T follicular helper cell (primary cell): ENCODE results near the gene TEDC1.

Experiments
- DNase-seq: peaks from one replicate; pipeline ENCODE4 v3.0.0-alpha.2; 2020; ENCODE audit warnings: low read depth

The TEDC1 gene

DNA sequence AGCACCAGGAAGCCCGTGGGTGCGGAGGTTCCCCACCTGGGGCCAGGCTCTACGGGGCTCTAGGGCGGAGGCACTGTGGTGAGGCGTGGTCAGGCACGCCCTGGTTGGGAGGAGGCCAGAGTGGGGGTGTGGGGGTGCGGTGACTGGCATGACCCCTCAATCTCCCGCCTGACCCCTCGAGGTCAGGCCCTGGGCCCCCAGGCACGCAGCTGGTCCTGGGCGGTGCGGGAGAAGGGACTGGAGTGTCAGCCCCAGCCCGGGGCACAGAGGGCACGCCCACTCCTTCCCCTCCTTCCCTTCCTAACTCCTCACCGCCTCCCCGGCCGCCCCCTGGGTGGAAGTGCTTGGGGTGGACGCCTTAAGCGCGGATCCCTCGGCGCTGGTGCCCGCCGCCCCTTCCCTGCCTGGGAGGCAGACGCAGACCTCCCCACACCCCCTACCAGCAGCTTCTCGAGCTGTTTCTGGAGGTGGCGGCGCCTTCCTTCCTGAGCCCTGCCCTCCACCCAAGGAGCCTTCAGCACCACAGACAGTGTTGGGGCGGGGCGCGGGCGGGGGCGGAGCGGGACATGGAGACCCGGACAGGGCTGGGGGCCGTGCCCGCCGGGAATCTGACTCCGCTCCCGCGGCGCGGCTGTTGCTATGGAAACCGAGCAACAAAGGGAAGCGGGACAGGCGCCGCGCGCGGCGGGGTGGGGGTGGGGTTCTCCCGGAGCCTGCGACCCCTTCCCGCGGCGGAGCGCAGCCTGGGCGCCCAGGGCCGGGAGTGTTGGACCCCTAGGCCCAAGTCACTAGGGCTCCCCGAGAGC lies 17.2 kb upstream of the TEDC1 start:
- DNase-seq, result peak; percentile 75

DNA sequence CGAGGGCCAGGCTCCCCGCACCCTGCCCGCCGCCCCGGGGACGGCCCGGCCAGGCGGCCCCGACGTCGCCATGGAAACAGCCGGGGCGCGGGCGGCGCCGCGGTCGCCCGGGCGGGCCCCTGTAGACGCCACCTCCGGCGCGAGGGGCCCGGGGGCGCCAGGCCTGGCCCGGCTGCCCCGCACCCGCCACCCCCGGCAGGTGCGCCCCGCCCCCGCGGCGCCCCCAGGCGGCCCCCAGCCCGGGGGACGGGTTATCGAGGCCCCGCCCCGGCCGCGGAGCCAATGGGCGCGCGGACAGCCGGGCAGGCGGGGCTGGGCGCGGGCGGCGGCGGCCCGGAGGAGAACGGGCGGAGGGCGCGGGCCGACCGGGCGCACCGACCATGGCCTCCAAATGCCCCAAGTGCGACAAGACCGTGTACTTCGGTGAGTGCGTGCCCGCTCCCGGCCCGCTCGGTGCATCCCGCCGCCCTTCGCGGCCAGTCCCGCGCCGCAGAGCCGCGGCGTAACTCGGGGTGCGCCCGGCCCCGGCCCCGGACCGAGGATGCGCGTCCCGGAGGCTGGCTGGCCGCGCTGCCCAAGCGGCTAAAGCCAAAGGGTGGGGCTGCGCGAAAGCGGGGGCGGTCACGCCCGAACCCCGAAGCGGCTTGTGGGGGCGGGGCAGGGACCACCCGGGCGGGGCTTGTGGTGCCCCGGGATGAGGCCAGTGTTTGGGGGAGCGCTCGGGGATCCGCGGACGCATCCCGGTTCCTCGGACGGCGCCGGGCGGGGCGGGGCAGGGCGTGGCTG lies 16.4 kb upstream of the TEDC1 start, which contains the start of gene CRIP2:
TSS of gene CRIP2 (plus strand) at position 339 of the 786 bp plus-strand sequence. CDS start at position 381, 42 bp downstream.
- DNase-seq, result no peak

DNA sequence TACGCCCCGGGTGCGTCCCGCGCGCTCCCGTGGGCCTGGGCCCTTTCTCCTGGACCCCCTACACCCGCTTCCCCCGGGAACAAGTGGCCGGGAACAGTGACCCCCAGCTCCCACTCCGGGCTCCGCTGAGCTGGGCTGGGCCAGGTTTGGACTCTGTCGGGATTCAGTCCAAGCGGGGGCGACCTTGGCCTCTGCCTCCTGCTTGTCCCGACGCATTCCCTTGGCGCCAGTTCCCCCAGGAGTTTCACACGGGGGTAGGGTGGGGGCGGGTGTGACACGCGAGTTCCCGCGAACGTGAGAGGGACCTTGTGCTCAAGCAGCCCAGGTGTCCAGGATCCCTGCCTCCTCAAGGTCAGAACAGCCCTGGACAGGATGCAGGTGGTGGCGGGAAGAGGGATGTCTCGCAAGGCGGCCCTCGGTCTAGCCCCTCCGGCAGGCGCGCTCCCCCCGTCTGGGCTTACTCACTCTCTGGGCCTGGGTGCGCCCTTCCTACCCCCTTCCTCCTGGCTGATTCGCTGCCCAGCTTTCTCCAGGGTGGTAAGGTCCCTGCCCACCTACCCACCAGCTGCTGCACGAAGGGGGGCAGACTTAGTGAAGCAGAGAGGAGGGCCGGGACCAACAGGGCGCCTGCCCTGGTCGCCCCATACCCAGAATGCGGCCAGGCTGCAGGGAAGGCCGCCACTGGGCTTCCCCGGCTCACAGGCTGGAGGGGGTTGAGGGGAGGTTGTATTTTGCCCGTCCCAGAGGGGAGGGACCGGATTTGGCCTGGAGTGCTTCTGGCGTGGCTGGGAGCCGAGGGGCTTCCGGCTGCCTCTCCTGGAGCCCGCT lies 15.6 kb upstream of the TEDC1 start:
- DNase-seq, result no peak

DNA sequence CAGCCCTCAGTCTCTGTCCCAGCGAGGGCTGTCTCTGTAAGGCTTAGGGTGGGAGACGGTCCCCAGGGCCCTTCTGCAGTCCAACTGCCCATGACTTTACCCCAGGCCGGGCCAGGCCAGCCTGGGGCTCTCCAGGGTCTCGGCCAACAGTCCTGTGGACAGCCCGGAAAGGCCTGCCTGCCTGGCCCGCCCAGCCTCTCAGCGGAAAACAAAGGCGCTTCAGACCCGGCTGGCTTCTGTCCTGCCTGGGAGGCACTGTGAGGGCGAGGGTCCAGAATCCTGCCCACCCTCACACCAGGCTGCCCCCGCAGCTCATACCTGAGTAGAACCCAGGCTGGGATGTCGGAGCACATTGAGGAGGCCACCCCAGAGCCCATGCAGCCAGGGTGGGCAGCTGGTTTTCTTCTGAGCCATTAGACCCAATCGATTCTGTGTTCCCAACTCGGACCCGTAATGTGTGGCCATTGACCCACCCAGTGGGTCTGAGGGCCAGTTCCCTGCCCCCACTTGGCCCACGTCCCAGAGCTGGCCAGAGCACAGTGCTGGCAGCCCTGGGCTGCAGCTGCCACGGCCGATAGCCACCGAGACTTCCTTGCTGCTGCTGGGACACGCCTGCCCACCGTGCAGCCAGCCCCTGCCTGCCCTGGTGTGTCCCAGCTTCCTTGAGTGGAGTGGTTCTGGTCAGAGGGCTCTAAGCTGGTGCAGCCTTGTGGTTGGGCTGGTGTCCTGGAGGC lies 14.8 kb upstream of the TEDC1 start:
- no peak for DNase-seq

DNA sequence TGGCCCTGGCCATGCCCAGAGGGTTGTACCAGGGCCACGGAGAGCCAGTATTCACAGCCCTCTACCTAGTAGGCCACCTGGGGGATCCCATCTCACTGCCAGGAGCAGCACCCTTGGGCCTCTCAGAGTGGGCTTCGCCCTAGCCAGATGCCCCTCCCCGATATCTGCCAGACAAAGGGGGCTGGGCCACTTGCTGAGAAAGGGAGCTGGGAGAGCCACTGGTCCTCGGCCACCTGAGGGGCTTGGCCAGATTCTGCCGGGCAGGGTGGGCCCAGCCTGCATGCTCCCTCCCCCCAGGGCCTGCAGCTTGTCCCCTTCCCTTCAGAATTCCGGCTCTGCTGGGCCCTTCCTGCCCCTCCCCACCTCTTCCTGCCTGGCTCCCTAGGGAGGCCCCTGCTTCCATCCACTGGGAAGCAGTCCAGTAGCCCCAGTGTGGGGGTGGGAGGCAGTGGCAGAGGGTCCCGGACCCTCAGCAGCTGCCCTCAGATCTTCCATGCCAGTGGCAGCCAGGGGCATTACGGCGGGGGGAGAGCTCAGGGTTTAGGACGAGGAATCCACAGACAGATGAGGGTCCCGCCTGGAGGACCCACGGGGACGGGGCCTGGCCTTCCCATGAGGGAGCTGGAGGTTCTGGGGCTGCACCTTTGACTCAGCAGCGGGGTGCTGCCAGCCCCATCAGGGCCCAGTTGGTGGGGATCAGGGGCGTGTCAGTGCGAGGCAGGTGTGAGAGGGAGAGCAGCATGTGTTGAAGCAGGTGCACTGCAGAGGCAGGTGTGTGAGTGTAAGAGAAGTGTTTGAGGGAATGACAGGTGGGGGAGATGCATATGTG lies 14.0 kb upstream of the TEDC1 start:
- no peak for DNase-seq

DNA sequence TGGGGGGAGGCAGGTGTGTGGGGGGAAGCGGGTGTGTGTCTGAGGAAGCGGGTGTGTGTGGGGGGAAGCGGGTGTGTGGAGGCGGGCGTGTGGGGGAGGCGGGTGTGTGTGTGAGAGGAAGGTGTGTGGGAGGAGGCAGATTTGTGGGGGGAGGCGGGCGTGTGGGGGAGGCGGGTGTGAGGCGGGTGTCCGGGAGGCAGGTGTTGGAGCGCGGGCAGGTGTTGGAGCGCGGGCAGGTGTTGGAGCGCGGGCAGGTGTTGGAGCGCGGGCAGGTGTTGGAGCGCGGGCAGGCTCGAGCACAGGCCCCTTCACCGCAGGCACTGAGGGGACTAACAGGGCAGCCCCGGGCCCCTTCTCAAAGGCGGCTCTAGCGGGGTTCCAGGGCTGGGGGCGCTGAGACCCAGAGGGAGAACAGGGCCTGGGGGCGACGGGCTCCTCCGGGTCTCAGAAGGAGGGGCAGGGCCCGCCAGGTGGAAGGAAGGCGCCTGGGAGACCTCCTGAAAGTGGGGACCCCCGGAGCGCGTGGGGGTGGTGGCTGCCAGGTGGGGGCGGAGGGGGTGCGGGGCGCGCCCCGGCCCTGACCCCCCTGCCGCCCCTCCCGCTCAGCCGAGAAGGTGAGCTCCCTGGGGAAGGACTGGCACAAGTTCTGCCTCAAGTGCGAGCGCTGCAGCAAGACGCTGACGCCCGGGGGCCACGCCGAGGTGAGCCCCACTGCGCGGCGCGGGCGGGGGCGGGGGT lies 13.2 kb upstream of the TEDC1 start:
- DNase-seq, result peak; percentile 77

DNA sequence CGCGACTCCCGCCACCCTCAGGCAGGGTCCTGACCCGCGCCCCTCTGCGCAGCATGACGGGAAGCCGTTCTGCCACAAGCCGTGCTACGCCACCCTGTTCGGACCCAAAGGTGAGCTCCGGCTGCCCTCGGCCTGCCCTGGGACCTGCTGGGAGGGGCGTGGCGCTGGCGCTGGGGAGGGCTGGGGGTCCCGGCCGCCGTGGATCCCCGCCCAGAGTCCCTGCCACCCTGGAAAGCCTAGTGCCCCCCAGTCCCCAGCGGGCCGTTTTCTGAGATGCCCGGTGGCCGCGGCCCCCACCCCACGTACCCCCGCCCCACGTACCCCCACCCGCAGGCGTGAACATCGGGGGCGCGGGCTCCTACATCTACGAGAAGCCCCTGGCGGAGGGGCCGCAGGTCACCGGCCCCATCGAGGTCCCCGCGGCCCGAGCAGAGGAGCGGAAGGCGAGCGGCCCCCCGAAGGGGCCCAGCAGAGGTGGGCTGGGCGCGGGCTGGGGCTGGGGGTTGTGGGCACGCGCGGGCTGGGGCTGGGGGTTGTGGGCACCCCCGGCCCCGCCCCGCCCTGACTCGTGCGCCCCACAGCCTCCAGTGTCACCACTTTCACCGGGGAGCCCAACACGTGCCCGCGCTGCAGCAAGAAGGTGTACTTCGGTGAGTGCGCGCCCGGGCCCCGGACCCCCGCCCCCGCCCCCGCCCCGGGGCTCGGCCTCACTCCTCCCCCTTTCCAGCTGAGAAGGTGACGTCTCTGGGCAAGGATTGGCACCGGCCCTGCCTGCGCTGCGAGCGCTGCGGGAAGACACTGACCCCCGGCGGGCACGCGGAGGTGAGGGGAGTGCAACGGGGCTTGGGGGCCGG lies 12.4 kb upstream of the TEDC1 start:
- DNase-seq, result peak; percentile 49

DNA sequence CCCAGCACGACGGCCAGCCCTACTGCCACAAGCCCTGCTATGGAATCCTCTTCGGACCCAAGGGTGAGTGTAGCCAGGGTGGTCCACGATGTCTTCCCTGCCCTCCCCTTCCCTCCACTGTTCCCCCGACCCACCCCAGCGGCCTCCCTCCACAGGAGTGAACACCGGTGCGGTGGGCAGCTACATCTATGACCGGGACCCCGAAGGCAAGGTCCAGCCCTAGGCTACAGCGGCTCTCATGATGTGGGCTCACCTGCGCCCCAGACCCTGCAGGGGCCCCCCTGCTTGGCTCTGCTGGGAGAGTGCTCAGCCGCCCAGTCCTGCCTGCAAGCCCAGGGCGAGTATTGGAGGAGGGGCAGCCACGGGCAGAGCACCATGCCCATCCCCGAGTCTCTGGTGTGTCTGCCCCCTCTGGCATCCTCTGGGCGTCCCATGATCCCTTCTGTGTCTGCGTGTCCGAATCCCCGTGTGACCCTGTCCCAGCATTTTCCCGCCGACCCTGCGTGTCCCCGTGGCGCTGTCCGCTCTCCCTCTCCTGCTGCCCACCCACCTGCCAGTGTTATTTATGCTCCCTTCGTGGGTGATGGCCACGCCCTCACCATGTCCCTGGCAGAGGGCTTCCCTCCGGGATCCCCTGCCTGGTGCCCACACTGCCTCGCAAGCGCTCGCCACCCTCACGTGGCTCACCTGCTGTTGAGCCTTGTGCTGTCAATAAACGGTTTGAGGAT lies 11.5 kb upstream of the TEDC1 start:
- no peak for DNase-seq

DNA sequence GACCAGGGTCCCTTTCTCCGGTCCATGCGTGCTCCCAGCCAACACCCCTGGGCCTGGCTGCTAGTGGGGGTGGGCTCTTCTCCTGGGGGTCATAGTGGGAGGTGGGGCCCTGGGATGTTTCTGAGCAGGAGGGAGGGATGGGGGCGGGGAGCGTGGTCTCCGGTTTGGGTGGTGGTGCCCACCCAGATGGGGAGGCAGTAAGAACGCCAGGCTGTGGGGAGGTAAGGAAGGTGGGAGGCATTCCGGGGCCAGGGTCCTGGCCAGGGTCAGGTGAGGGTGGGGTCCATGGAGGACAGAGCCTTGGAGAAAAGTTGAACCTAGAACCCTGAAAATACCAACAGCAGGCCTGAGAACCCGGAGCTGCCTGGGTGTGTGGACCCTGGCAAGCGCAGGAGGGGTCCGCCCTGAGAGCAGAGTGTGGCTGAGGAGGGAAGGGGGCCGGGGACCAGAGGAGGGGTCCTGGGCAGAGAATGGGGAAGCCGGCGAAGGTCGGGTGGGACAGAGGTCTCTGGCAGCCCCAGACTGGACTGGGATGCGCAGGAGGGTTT lies 10.8 kb upstream of the TEDC1 start:
- DNase-seq, result no peak

DNA sequence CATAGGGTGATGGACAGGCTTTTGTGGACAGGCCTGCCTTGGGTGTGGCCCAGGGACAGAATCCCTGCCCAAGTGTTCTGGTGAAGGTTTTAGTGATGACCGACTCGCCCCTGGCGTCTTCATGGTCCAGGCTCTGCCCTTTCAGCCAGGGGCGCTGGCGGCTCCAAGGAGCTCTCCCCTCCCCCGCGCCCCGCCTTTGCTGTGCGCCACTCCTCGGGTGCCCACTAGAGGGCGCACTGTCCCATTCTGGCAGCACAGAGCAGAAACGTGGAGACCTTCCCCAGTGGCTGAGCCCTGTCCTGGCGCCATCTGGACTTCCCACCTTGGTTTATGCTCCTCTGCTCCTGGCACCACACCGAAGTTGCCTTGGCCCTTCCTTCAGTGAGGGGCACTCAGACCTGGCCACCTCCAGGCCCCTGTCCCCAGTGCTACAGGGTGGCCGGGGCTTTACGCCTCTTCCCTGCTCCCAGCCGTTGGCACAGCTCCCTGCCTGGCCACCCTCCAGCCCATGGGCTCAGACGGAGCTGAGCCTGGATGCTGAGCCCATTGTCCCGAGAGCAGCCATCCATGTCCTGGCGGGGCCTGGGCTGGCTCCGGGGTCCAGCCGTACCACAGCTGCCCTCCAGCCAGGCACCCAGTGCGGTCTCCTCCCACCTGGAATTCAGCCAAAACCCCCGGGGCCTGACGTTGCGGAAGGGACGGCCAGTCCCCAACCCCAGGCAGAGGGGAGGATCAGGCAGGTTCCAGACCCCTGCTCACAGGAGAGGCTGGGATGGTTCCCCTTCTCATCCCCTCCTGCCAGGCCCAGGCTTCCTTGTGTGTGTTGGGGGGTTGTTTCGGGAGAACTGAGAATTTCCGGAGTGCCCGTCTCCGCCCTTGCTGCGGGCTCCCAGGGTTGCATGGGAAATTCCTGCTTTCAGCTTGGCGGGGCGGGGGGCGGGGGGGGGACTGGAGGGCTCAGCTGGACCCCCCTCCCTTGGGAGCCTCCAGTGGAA lies 9.9 kb upstream of the TEDC1 start:
- peak; percentile 85 for DNase-seq

DNA sequence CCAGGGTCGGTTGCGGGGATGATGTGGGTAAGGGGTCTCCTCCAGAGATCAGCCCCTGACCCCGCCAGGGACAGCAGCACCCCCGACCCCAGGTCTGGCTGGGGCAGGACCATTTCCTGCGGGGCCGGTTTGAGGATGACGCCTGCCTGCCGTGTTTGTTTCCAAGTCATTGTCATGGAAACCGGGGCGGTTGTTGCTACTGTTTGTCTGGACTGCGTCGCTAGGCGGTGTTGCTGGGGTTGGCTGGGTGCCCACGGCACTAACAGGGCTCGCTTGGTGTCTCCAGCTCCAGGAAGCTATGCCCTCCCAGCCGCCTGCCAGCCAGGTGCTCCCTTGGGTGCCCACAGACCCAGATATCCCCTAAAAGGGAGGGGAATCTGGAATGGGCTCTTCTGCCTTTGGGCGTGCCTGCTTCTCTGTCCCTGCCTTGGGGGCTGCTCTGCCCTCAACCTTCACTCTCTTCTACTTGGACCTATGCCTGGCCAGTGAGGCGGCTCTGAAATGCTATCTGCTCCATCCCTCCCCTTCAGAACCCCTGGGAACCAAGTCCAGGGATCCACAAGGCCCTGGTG lies 9.1 kb upstream of the TEDC1 start:
- DNase-seq, result peak; percentile 97

DNA sequence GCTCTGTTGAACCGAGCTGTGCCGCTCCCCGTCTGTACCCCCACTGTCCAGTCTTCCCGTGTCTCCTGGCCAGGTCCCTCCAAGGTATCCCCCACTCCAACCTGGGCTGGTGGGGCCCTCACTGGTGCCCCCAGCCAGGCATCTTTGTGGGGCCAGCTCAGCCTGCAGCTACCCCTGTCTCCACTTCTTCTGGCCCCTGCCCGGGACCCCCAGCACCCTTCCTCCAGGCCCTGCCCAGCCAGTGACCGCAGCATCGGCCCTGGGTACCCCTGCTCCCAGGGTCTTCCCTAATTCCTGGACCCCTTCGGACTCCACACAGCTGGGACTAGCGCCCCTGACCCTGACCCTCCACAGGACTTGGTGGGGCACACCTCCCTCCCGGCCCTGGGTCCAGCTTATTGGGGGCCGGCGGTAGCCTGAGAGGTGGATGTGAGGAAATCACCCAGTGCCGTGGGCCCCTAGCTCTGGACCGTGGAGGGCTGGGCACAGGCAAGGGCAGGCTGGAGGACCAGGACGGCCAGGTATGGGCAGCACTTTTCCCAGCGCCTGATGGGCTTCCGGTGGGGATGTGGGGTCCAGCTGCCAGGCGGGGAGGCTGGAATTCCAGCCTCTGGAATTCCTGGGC lies 8.4 kb upstream of the TEDC1 start:
- DNase-seq, result no peak

DNA sequence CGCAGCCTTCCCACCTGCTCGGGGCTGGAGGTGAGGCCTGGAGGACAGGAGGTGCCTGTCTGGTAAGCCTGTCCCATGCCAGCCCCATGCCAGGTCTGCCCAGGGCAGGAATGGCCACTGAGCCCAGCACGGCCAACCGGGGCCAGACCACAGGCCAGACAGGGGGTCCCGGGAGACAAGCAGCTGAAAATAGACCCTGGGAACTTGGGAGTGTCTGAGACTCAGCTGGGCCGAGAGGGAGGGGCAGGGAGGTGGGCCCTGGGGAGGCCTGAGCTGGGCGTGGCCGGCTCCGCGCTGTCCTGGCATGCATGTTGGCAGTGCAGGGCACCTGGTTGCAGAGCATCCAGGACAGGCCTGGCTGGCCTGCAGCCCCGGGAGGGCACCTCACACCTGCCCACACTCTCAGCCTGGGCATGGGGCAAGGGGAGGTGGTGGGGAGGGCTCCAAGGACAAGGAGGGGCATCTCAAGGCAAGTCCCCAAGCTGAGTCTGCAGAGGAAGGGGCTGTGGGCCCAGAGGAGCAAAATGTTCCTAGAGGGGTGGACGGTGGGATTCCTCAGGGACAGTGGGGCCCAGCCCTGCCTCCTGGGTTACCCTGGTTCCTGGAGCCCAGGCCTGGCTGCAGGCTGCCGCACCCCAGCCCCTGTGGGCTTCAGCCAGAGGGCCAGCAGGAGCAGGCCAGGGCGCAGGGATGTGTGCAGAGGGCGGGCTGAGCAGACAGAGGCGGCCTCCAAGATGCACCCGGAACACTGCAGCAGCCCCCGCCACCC lies 7.6 kb upstream of the TEDC1 start:
- DNase-seq, result no peak

DNA sequence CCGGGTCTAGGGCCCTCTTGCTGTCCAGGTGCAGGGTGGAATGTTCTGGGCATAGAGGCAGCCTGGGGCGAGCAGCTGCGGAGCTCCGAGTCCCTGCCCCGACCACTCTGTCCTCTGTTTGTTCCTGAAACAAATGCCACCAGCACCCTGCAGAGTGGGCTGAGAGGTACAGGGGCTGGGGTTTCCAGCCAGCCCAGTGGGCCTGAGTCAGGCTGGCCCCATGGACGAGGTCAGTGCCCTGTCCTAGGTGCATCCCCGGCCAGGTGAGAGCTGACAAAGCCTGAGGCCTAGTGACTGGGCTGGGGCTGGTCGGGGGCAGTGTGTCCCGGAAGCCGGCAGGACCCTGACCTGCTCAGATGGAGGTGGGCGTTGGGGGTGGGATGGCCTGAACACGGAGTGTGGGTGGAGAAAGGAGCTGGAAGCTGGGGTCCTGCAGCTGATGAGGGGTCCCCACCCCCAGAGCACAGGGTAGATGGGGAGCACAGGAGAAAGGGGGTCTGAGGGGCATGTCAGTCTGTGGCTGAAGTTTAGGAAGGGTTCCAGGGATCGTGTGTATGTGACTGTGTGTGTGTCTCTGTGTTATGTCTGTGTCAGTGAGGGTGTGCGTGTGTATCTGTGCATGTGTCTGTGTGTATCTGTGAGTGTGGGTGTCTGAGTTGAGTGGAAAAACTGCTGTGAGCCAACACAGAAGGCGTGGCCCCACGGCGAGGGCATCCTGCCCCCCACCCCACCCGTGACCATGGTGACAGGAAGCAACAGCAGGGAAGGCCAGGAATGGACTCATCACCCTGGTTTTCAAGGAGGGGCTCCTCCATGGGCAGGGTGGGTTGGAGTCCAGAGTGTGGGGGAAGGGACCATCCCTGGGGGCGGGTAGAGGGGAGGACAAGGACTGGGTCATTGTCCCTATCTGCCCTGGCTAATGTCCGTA lies 6.7 kb upstream of the TEDC1 start:
- DNase-seq, result peak; percentile 59
